BLaER1 (cell line): ENCODE measurements around the gene TTYH3.
A peak's percentile ranks its signal among the peaks of the same experiment; 100 is the strongest.

Experiments used
- H3K27ac ChIP-seq: shearing (Covaris generic); formaldehyde crosslinking; 2 replicates; pipeline ENCODE4 v1.8.1; 2022
- H3K27me3 ChIP-seq: shearing (Covaris generic); formaldehyde crosslinking; 2 replicates; pipeline ENCODE4 v1.8.1; 2022
- H3K36me3 ChIP-seq: shearing (Covaris generic); formaldehyde crosslinking; 2 replicates; pipeline ENCODE4 v1.8.1; 2022
- H3K4me1 ChIP-seq: shearing (Covaris generic); formaldehyde crosslinking; 2 replicates; pipeline ENCODE4 v1.8.1; 2022
- H3K4me2 ChIP-seq: shearing (Covaris generic); formaldehyde crosslinking; 2 replicates; pipeline ENCODE4 v1.8.1; 2022
- H3K4me3 ChIP-seq: shearing (Covaris generic); formaldehyde crosslinking; 2 replicates; pipeline ENCODE4 v1.8.1; 2022
- H3K9ac ChIP-seq: shearing (Covaris generic); formaldehyde crosslinking; 2 replicates; pipeline ENCODE4 v1.8.1; 2022
- H3K9me3 ChIP-seq: shearing (Covaris generic); formaldehyde crosslinking; 2 replicates; pipeline ENCODE4 v1.8.1; 2022
- H4K20me1 ChIP-seq: shearing (Covaris generic); formaldehyde crosslinking; 2 replicates; pipeline ENCODE4 v1.8.1; 2022
- Cebpa-rat ChIP-seq: shearing (Covaris generic); IDR thresholded peaks from 2 replicates; pipeline ENCODE4 v1.8.1; 2022

TTYH3 gene

DNA sequence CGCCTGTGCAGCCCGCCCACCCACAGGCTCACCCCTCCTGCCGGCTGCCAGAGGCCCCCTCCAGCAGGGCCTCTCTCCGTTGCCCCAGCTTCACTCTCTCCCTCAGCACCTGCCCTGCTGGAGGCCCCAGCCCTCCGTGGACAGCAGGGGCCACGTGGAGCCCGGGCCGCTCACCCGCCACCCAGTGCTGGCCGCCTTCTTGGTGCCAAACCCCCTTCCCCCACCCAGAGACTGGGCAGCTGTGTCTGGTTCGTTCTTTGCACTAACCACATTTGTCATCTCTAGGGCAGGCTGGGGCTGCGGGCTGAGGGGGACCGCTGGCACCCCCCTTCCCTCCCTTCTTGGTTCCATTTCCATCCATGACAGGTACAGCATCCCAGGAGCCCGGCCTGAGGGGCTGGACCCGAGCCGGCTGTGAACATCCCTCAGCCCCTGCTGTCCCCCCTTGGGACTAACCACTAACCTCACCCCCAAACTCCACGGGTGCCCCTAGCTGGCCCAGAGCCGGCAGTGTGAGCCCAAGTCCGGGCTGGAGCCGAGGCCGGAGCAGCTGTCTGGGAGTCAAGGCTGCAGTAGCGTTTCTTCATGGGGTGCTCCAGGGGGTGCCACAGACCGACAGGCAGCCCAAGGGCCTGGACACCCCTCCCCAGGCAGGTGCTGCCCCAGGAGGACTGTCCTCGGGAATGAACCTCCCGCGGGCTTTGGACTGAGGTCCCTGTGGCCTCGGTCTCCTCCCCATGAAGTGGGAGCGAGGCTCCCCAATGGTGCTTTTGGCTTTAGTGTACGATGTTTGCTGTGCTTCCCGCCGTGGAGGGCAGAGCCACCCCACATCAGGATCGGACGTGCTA, 30.7 kb downstream of the TTYH3 start:
- no peak for TF ChIP-seq Cebpa-rat
- H3K4me3 ChIP-seq: no peak overlapping the region
- H3K9ac ChIP-seq: no peak overlapping the region
- H3K36me3 ChIP-seq: peaks cover 62% of the 10 kb centered on the region
- H4K20me1 ChIP-seq: peaks cover 78% of the 10 kb centered on the region
- no peaks in the 10 kb centered on the region for H3K9me3 ChIP-seq
- H3K4me2 ChIP-seq: 0 out of 2 replicates have a peak overlapping the region, but pooled peaks have one; percentile 12
- no peak overlapping the region for H3K27ac ChIP-seq
- no peaks in the 10 kb centered on the region for H3K27me3 ChIP-seq
- H3K4me1 ChIP-seq: peaks cover 88% of the 10 kb centered on the region

DNA sequence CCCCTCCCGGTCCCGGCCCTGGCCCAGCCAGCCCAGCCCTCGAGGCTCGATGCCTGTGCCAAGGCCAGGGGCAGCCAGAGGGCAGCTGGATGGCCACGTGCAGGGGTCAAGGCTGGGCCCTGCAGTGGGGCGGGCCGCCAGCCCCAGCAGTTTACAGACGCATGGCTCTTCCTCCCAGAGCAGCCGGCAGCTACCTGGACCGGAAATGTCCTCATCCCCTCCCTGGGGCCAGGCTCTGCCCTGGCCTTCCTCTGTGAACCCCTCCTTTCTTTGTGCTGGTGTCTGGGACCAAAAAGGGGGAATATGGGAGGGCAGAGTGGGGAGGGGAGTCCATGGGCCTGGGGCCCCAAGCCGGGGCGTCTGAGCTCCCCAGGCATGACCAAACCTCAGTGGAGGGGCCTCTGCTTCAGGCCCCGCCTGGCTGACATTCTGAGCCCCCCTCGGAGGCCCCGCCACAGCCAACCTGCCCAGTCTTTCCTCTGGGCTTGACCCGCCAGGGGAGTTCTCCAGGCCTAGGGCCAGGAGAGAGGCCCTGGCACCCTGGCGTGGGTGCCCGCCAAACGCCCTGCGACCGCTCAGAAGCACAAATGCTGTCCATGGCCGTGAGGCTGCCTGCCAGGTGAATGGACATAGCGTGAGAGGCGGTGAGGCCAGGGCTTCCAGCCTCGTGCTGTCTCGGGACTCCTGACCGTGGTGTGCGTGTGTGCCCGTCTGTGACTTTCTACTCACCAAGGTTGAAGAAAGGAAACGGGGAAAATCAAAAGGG, 31.5 kb downstream of the TTYH3 start:
- H3K27me3 ChIP-seq: no peaks in the 10 kb centered on the region
- no peak for TF ChIP-seq Cebpa-rat
- no peak overlapping the region for H3K4me3 ChIP-seq
- H3K4me2 ChIP-seq: 0 out of 2 replicates have a peak overlapping the region, but pooled peaks have one; percentile 12
- no peak overlapping the region for H3K9ac ChIP-seq
- H3K27ac ChIP-seq: no peak overlapping the region
- no peaks in the 10 kb centered on the region for H3K9me3 ChIP-seq
- peaks cover 70% of the 10 kb centered on the region for H4K20me1 ChIP-seq
- H3K4me1 ChIP-seq: peaks cover 80% of the 10 kb centered on the region
- H3K36me3 ChIP-seq: peaks cover 54% of the 10 kb centered on the region

DNA sequence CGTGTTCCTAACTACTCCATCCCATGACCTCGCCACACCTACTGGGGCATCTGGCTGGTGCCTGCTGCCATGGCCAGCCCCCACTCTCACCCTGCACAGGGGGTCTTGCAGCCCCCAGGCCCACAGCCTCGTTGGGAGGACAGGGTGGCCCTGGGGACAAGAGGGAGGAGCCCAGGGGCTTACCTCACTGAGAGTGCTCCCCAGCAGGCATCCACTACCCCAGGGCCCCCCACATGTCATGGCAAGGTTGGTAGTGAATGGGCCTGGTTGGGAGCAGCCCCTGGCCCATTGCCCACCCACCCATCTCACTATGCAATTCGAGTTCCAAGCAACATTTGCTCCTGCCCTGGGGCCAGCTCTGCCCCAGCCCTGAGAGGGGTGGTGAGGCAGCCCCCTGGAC, 32.2 kb downstream of the TTYH3 start:
- Histone ChIP-seq H3K4me3 (no peak overlapping the region), H3K9ac (no peak overlapping the region), H3K4me1 (peaks cover 73% of the 10 kb centered on the region), H3K4me2 (no peak overlapping the region), H3K36me3 (peaks cover 48% of the 10 kb centered on the region), H4K20me1 (peaks cover 63% of the 10 kb centered on the region), H3K27ac (no peak overlapping the region), H3K27me3 (no peaks in the 10 kb centered on the region), H3K9me3 (no peaks in the 10 kb centered on the region)
- no peak for TF ChIP-seq Cebpa-rat

DNA sequence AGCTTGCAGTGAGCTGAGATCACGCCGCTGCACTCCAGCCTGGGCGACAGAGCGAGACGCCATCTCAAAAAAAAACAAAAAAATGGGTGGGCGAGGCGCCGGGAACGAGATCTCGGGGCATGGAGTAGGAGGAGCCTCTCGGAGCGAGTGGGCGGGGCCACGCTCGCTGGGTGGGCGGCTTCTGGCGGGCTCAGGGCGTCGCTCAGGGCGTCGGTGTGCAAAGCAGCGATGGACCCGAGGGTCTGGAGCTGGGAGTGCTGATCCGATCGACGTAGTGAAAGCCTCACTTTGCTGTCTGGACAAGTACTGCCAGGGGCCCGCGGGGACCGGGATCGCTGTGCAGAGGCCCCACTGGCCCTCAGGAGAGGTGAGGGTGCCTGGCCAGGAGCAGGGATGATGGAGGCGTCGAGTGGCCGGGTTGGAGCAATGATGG, 33.6 kb downstream of the TTYH3 start:
- no peaks in the 10 kb centered on the region for H3K9me3 ChIP-seq
- TF ChIP-seq Cebpa-rat: no peak
- H3K4me2 ChIP-seq: peak overlapping the region; percentile 32; the same call in 1 of the 2 replicates
- no peaks in the 10 kb centered on the region for H3K27me3 ChIP-seq
- no peak overlapping the region for H3K9ac ChIP-seq
- H3K27ac ChIP-seq: no peak overlapping the region
- peaks cover 49% of the 10 kb centered on the region for H4K20me1 ChIP-seq
- peaks cover 35% of the 10 kb centered on the region for H3K36me3 ChIP-seq
- no peak overlapping the region for H3K4me3 ChIP-seq
- H3K4me1 ChIP-seq: peaks cover 72% of the 10 kb centered on the region

DNA sequence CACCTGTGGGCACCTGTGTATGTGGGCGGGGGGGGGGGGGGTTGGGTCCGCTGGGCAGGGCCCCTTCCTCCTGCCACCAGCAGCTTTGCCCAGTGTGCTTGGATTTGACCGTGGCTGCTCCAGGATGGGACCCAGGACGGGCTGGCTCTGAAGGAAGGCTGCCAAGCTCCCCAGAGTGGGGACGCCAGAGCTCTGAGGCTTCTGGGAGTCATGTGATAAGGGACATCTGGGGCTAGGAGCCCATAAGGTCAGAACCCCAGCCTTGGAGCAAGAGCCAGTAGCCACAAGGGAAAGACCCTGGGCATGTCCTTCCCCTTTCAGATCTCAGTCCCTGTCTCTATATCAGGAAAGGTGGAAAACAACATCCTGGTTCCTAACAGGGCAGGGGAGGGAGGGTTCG, 34.4 kb downstream of the TTYH3 start:
- no peak overlapping the region for H3K4me2 ChIP-seq
- H3K36me3 ChIP-seq: peaks cover 28% of the 10 kb centered on the region
- no peaks in the 10 kb centered on the region for H3K9me3 ChIP-seq
- TF ChIP-seq Cebpa-rat: no peak
- H4K20me1 ChIP-seq: peaks cover 41% of the 10 kb centered on the region
- H3K4me1 ChIP-seq: peaks cover 72% of the 10 kb centered on the region
- no peak overlapping the region for H3K27ac ChIP-seq
- H3K27me3 ChIP-seq: no peaks in the 10 kb centered on the region
- H3K4me3 ChIP-seq: no peak overlapping the region
- H3K9ac ChIP-seq: no peak overlapping the region

DNA sequence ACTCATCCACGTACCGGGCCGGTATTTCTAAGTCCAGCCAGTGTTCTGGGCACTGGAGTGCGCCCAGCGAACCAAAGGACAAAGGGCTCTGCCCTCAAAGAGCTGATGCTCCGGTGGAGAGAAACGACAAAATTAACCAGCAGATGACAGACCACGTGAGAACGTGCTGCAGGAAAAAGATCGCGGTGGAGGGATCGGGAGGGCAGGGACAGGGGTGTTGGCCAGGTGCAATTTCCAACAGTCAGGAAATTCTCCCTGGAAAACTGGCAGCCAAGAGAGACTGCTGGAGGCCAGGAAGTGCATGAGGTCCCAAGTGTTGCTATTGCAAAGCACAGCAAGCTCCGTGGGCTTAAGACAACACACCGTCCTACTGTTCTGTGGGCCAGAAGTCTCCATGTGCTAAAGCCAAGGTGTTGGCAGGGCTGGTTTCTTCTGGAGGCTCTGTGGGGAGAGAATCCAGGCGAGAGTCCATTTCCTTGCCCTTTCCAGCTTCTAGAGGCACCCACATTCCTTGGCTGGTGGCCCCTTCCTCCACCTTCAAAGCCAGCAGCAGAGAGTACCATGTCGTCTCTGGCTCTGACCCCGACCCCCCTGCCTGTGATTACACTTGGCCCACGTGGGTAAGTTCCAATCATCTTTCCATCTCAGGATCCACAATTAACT, 34.9 kb downstream of the TTYH3 start:
- H3K27ac ChIP-seq: no peak overlapping the region
- H3K9me3 ChIP-seq: no peaks in the 10 kb centered on the region
- H4K20me1 ChIP-seq: peaks cover 36% of the 10 kb centered on the region
- H3K27me3 ChIP-seq: no peaks in the 10 kb centered on the region
- H3K4me1 ChIP-seq: peaks cover 69% of the 10 kb centered on the region
- H3K36me3 ChIP-seq: peaks cover 22% of the 10 kb centered on the region
- H3K9ac ChIP-seq: no peak overlapping the region
- TF ChIP-seq Cebpa-rat: no peak
- H3K4me2 ChIP-seq: no peak overlapping the region; the same call in 1 of the 2 replicates
- no peak overlapping the region for H3K4me3 ChIP-seq

DNA sequence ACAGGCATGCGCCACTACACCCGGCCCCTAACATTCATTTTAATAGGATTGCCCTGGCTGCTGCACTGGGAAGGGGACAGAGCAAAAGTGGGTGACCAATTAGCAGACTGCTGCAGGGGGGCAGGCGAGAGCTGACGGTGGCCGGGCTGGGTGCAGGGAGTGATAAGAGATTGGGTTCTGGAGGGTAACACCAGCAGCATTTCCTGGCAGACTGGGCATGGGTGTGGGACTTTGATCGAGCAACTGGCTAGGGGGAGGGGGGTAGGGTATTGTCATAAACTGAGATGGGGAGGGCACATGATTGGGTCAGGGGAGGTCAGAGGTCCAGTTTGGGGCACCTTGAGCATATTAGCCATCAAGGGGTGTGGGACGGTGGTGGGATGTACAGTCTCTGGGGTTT, 36.1 kb downstream of the TTYH3 start:
- Histone ChIP-seq H3K9me3 (no peaks in the 10 kb centered on the region), H3K4me2 (no peak overlapping the region), H3K27ac (no peak overlapping the region), H3K36me3 (peaks cover 11% of the 10 kb centered on the region), H4K20me1 (peaks cover 25% of the 10 kb centered on the region), H3K27me3 (no peaks in the 10 kb centered on the region), H3K4me3 (no peak overlapping the region), H3K4me1 (peaks cover 59% of the 10 kb centered on the region), H3K9ac (no peak overlapping the region)
- TF ChIP-seq Cebpa-rat: no peak

DNA sequence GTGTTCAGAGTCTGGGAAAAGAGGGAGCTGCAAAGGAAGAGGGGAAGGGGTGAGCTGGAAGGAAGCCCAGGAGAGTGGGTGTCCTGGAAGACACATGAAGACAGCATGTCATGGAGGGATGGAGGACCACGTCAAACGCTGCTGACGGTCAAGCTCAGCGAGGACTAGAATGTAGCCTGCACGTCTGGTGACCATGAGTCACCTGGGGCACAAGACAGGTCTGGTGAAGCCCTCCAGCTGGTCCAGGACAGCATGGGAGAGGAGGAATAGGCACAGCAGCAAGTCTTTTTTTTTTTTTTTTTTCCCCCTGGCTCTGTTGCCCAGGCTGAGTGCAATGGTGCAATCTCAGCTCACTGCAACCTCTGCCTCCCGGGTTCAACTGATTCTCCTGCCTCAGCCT, 36.6 kb downstream of the TTYH3 start:
- Histone ChIP-seq H3K36me3 (peaks cover 6% of the 10 kb centered on the region), H3K4me2 (no peak overlapping the region), H4K20me1 (peaks cover 19% of the 10 kb centered on the region), H3K4me1 (peaks cover 54% of the 10 kb centered on the region), H3K9ac (no peak overlapping the region), H3K4me3 (no peak overlapping the region), H3K9me3 (no peaks in the 10 kb centered on the region), H3K27me3 (no peaks in the 10 kb centered on the region), H3K27ac (no peak overlapping the region)
- TF ChIP-seq Cebpa-rat: no peak

DNA sequence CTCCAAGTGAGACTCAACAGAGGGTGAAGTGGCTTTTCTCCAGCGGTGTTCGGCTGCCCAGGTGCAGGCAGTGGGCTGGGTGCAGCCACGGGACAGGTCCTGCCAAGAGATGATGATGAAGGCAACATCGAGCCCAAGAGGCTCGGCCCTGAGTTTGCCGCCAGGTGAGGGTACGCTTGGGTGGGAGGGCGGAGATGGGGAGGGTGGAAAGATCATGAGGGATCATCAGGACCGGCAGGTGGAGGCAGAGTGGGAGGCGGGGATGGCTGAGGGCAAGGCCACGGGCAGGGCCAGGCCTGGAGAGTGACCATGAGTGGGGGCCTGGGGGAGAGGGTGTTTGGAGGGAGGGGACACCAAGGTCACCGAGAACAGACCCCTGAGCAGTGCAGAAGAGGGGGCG, 38.4 kb downstream of the TTYH3 start:
- H3K27ac ChIP-seq: no peak overlapping the region
- H3K4me2 ChIP-seq: peak overlapping the region; percentile 74
- peaks cover 40% of the 10 kb centered on the region for H3K4me1 ChIP-seq

More for the DNA sequence above, 38.4 kb downstream of the TTYH3 start:
- no peak overlapping the region for H3K4me3 ChIP-seq
- no peak overlapping the region; the same call in 1 of the 2 replicates for H3K9ac ChIP-seq
- no peaks in the 10 kb centered on the region for H3K36me3 ChIP-seq
- peaks cover 7% of the 10 kb centered on the region for H4K20me1 ChIP-seq
- H3K9me3 ChIP-seq: peaks cover 6% of the 10 kb centered on the region
- H3K27me3 ChIP-seq: no peaks in the 10 kb centered on the region
- no peak for TF ChIP-seq Cebpa-rat
